ENCODE measurements around the gene LRRC10B.

DNA sequence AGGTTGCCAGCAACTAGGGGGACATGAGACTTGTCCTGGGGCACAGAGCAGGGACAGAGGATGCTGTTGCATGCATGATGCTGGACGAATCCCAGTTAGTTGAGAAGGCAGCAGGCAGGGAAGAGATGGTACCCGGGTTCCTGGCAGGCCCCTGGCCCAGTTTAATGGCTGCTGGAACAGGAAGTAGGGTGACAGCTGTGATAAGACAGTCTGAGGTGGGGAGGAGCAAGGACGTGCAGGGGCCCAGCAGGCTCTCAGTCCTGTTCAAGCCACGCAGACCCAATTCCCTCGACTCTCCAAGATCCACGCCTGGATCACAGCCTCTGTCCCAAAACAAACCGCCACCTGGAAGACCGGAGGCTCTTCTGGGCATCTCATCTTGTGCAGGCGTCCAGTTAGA lies 32.0 kb downstream of the LRRC10B start:
- TF ChIP-seq, protein P1, sequence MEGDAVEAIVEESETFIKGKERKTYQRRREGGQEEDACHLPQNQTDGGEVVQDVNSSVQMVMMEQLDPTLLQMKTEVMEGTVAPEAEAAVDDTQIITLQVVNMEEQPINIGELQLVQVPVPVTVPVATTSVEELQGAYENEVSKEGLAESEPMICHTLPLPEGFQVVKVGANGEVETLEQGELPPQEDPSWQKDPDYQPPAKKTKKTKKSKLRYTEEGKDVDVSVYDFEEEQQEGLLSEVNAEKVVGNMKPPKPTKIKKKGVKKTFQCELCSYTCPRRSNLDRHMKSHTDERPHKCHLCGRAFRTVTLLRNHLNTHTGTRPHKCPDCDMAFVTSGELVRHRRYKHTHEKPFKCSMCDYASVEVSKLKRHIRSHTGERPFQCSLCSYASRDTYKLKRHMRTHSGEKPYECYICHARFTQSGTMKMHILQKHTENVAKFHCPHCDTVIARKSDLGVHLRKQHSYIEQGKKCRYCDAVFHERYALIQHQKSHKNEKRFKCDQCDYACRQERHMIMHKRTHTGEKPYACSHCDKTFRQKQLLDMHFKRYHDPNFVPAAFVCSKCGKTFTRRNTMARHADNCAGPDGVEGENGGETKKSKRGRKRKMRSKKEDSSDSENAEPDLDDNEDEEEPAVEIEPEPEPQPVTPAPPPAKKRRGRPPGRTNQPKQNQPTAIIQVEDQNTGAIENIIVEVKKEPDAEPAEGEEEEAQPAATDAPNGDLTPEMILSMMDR (IDR thresholded peaks at IDR 0.05): no peak
- no peak for TF ChIP-seq POLR2A (IDR thresholded peaks at IDR 0.05)

Measured in uterus (tissue), 2 donors.